NCI-H226 (cell line): ENCODE measurements around the gene RTN4RL2.

ENCODE experiments used
- DNase-seq: peaks from one replicate; pipeline ENCODE4 v3.0.0-alpha.2; 2015

The RTN4RL2 gene

GRCh38 chr11:57481915-57482781 lies 21.8 kb downstream of the RTN4RL2 start:
- DNase-seq, result no peak

GRCh38 chr11:57482782-57483561 lies 22.6 kb downstream of the RTN4RL2 start:
- no peak for DNase-seq

GRCh38 chr11:57483562-57483918 lies 23.2 kb downstream of the RTN4RL2 start:
- DNase-seq, result no peak

- peak; percentile 29 for DNase-seq
These were observed 23.9 kb downstream of the RTN4RL2 start for GRCh38 chr11:57484141-57484710.

GRCh38 chr11:57485217-57485990 lies 25.1 kb downstream of the RTN4RL2 start:
- no peak for DNase-seq

GRCh38 chr11:57487021-57487778 lies 26.9 kb downstream of the RTN4RL2 start:
- no peak for DNase-seq

- no peak for DNase-seq
These were observed 27.8 kb downstream of the RTN4RL2 start for GRCh38 chr11:57487920-57488659.

GRCh38 chr11:57490456-57491248 lies 30.3 kb downstream of the RTN4RL2 start:
- peak; percentile 46 for DNase-seq

- no peak for DNase-seq
These were observed 31.2 kb downstream of the RTN4RL2 start for GRCh38 chr11:57491371-57492061.

GRCh38 chr11:57493507-57494503 lies 33.5 kb downstream of the RTN4RL2 start:
- no peak for DNase-seq

GRCh38 chr11:57496109-57496820 lies 35.9 kb downstream of the RTN4RL2 start:
- no peak for DNase-seq

- DNase-seq, result no peak
These were observed 37.2 kb downstream of the RTN4RL2 start for GRCh38 chr11:57497303-57498247.

- DNase-seq, result no peak
These were observed 38.2 kb downstream of the RTN4RL2 start for GRCh38 chr11:57498540-57498939.

GRCh38 chr11:57499413-57499982 lies 39.2 kb downstream of the RTN4RL2 start:
- peak; percentile 80 for DNase-seq

- no peak for DNase-seq
These were observed 39.7 kb downstream of the RTN4RL2 start for GRCh38 chr11:57499983-57500461.

- no peak for DNase-seq
These were observed 40.2 kb downstream of the RTN4RL2 start for GRCh38 chr11:57500515-57500914.
